Epithelial cell of esophagus (primary cell): Measurements from ENCODE around the gene ANKRD39.
A peak's percentile ranks its signal among the peaks of the same experiment; 100 is the strongest.

ENCODE experiments used
- DNase-seq: peaks from one replicate; pipeline ENCODE4 v3.0.0; 2010; ENCODE audit warnings: low read depth
- H3K4me3 ChIP-seq: 2 replicates; pipeline ENCODE4 v1.5.1; 2011; ENCODE audit warnings: mild to moderate bottlenecking, low read length, control low read depth
- TF ChIP-seq, protein P1 (sequence below): IDR thresholded peaks from 2 replicates; pipeline ENCODE4 v1.5.1; 2011; ENCODE audit warnings: low read depth, mild to moderate bottlenecking, low read length, control low read depth, inconsistent platforms; ENCODE audit not compliant: insufficient read depth; ENCODE audit errors: missing control alignments

The ANKRD39 gene

DNA sequence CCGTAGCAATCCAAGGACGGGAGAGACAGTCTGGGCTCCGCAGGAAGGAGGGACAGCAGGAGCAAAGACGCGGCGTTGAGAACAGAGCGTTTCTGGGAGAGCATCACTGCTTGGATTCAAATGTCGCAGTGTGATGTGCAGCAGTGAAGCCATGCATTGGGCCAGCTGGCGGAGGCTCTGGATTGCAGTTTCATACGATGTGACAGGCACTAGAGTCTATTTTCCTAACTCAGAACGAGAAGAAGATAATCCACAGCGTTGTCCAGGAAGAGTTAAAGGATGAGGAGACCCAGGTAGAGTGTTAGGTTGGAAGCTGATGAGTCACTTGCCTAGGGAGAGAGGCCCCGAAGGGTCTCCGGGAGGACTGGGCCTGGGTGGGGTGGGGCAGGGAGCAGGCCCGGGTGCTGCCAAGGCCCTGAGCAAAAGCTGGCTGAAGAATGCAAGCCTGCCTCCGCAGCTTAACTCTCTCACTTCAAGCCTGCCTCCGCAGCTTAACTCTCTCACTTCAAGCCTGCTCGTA, 29.7 kb upstream of the ANKRD39 start:
- DNase-seq = no peak
- no peak overlapping the region for H3K4me3 ChIP-seq
- TF ChIP-seq, protein P1, sequence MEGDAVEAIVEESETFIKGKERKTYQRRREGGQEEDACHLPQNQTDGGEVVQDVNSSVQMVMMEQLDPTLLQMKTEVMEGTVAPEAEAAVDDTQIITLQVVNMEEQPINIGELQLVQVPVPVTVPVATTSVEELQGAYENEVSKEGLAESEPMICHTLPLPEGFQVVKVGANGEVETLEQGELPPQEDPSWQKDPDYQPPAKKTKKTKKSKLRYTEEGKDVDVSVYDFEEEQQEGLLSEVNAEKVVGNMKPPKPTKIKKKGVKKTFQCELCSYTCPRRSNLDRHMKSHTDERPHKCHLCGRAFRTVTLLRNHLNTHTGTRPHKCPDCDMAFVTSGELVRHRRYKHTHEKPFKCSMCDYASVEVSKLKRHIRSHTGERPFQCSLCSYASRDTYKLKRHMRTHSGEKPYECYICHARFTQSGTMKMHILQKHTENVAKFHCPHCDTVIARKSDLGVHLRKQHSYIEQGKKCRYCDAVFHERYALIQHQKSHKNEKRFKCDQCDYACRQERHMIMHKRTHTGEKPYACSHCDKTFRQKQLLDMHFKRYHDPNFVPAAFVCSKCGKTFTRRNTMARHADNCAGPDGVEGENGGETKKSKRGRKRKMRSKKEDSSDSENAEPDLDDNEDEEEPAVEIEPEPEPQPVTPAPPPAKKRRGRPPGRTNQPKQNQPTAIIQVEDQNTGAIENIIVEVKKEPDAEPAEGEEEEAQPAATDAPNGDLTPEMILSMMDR = no peak

DNA sequence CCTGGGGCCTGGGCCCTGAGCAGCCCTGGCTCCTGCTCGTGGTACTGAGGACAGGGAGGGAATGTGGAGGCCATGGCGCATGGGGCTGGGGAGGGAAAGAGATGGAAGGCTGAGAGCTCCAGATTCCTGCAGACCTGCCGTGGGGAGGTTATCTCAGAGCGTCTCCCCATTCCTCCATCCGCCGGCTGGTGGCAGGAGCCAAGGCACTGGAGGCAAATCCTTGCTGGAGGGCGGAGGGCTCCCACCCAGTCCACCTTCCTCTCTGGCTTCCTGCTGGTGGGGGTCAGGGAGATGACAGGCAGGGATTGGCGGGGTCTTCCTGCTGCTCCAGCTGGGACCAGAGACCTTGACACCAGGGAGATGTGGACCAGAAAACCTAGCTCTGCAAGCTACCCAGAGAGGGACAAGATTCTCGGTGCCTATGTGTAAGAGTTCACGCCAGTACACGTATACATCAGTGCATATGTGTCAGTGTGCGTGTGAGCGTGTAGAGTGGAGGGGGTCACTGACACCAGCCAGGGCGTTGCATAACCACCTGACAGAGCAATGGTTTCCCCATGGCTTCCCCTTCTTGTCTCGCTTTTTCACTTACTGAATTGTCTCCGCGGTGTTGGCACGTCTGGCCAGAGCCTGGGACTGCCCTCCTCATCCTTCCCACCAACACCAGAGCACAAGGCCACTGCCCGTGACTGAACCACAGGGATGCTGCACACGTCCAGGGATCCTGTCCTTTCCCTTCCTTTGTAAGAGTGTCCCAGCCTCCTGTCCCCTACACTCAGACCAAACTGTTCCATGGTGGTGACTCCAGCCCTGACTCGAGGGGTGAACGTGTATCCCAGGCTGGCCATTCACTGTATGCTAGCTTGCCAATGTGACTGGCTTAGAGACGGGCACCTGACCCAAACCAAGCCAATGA, 27.9 kb upstream of the ANKRD39 start:
- TF ChIP-seq, protein P1 = no peak
- no peak overlapping the region for H3K4me3 ChIP-seq
- no peak for DNase-seq

DNA sequence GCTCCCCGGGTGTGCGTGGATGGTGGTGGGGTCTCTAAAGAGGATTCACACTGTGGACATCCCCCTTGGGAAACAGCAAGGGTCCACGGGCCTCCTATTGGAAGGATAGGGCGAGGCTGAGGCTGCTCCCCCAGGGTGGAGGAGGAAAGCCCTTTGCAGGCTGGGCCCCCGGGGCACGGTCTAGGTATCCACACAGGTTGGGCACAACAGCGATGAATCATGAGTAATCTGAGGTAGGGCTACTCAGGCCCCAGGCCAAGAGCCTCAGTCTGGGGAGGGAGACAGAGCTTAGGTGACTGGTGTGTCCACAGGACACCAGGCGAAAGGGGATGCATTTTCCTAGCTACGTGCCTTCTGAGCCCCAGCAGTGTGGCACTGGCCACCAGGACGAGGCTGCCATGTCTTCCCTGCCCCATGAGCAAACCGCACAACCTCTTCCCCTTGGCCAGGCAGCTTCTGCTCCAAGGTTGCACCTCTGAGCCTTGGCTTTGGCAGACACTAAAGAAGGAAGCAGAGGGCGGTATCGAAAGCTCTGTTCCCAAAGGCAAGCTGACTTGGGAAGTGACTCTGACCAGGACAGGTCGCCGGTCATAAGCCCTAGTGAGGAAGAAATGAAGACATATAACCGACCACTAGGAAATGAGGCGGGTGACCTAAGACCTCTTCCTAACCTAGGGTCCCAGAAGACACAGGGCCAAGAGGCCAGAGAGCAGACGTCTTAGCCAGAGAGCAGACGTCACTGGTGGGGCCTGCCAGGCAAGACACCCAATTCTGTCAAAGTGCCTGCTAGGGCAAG, 26.7 kb upstream of the ANKRD39 start:
- H3K4me3 ChIP-seq = no peak overlapping the region
- peak; percentile 81 for DNase-seq
- TF ChIP-seq, protein P1 = no peak

DNA sequence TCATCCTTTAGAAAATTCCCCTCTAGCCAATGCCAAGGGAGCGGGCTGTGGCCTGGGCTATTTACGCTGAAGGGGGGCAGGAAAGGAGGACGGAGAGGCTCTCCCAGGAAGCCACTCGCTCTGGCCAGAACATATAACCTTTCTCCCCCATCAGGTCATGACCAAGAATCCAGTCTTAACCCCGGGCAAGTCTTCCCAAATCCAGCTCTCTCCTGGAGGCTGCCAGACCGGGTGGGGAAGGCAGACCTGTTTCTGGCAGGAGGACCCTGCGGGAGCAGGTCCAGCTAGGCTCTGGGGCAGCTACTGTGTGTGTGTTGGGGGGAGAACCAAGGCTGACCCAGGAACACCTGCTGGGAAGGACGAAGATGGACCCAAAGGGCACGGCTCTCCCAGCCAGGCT, 25.5 kb upstream of the ANKRD39 start:
- DNase-seq = no peak
- no peak overlapping the region for H3K4me3 ChIP-seq
- TF ChIP-seq, protein P1 = no peak

DNA sequence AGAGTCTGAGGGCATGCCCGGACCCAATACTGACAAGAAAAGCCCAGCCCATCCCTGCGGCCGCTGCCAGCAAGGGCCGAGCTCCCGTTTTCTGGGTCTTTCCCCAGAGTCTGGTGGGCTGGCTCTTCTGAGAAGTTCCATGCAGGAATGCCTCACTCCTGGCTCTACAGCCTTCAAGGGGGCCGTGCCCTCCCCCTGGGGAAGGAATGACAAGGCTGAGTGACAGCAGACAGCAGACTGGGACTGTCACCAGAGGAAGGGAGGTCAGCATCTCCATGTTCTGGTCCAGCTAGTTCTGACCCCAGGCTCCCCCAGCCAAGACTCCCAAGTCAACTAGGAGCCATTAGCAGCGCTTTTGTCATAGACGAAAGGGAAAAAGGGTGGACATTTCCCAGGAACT, 25.1 kb upstream of the ANKRD39 start:
- TF ChIP-seq, protein P1 = no peak

DNA sequence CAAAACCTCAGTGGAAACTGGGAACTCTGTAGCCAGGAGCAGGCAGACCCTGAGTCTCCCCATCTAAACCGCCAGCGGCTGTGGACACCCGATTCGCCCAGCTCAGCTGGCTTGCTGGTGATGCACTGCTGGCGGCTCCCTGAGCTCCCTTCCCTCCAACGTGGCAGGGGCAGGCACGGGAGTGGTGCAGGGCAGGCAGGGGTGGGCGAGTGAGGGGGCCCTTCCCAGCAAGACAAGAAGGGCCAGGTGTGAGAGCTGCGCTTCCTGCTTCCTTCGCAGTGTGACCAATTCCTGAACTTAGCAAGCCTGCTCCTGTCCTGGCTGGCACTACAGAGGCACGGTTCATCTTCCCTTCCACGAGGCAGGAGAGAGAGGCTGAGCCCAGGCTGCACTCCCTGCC, 24.4 kb upstream of the ANKRD39 start:
- DNase-seq = peak; percentile 82
- TF ChIP-seq, protein P1 = no peak
- H3K4me3 ChIP-seq = no peak overlapping the region

More for the DNA sequence above, 25.1 kb upstream of the ANKRD39 start:
- DNase-seq = no peak
- no peak overlapping the region for H3K4me3 ChIP-seq
